ENCODE measurements around the gene HSPA12B. TPM values are rescaled to one million over a fixed set of nuclear protein-coding genes. Genes with fewer than 3 reads are reported as not detected.

Gene HSPA12B
- total RNA-seq, 1 experiment from 2014 or later: 6.3 TPM

GRCh38 chr20:3697588-3698305 is 34.7 kb upstream of the HSPA12B start:
- H3K27me3 Mint-ChIP-seq (ENCODE audit: low read depth): no peaks in the 10 kb centered on the region
- H3K4me3 Mint-ChIP-seq: no peak overlapping the region
- H3K9me3 Mint-ChIP-seq: no peaks in the 10 kb centered on the region
- no peak for TF ChIP-seq ZNF281 (CRISPR knock-in tag; IDR thresholded peaks at IDR 0.05)
- TF ChIP-seq ZNF423 (CRISPR knock-in tag; IDR thresholded peaks at IDR 0.05): no peak
- no peak for TF ChIP-seq ZNF512 (CRISPR knock-in tag; IDR thresholded peaks at IDR 0.05; ENCODE audit: borderline replicate concordance)
- TF ChIP-seq NR1H2 (CRISPR knock-in tag; IDR thresholded peaks at IDR 0.05): no peak
- no peak for TF ChIP-seq KAT7 (CRISPR knock-in tag; IDR thresholded peaks at IDR 0.05; ENCODE audit: borderline replicate concordance)
- no peak for TF ChIP-seq GTF2I (CRISPR knock-in tag; conservative IDR thresholded peaks at IDR 0.05)
- TF ChIP-seq ZNF263 (CRISPR knock-in tag; IDR thresholded peaks at IDR 0.05; ENCODE audit: low read depth): no peak
- no peak for TF ChIP-seq ZNF219 (CRISPR knock-in tag; IDR thresholded peaks at IDR 0.05; ENCODE audit: borderline replicate concordance)
- TF ChIP-seq NR3C1 (CRISPR knock-in tag; conservative IDR thresholded peaks at IDR 0.05; ENCODE audit: low read depth): no peak
- no peak for TF ChIP-seq RELA (CRISPR knock-in tag; IDR thresholded peaks at IDR 0.05; ENCODE audit: borderline replicate concordance)
- TF ChIP-seq ZBTB43 (CRISPR knock-in tag; IDR thresholded peaks at IDR 0.05): no peak
- TF ChIP-seq ATF1 (CRISPR knock-in tag; IDR thresholded peaks at IDR 0.05): no peak
- no peak for TF ChIP-seq STAT6 (CRISPR knock-in tag; conservative IDR thresholded peaks at IDR 0.05; ENCODE audit: low read depth)
- no peak for TF ChIP-seq CDX4 (CRISPR knock-in tag; IDR thresholded peaks at IDR 0.05; ENCODE audit: borderline replicate concordance)
- no peak for TF ChIP-seq FOXP1 (CRISPR knock-in tag; IDR thresholded peaks at IDR 0.05; ENCODE audit: borderline replicate concordance)
- no peak for TF ChIP-seq MLX (CRISPR knock-in tag; IDR thresholded peaks at IDR 0.05)
- no peak for TF ChIP-seq TCF7 (CRISPR knock-in tag; IDR thresholded peaks at IDR 0.05; ENCODE audit: low read depth)
- no peak for TF ChIP-seq IRF1 (CRISPR knock-in tag; IDR thresholded peaks at IDR 0.05)
- no peaks in the 10 kb centered on the region for H3K4me1 Mint-ChIP-seq
- no peaks in the 10 kb centered on the region for H3K36me3 Mint-ChIP-seq
- ATAC-seq (no peak), DNase-seq (ENCODE audit: low spot score) (no peak)
- CTCF ChIA-PET: interaction anchor here (1.0 to 8.0 kb wide), 6 partner anchors 10 to 53 kb away, joined by 3 to 70 read pairs (median 28); no protein-coding TSS in a partner anchor
- no peak overlapping the region for H3K27ac Mint-ChIP-seq
- POLR2A ChIA-PET: no interaction called here
